Forelimb muscle (tissue), 1 donor: Measurements from ENCODE around the gene U2SURP. TPM values are rescaled to one million over a fixed set of nuclear protein-coding genes. Genes with fewer than 3 reads are reported as not detected.

ENCODE experiments used
- DNase-seq: peaks from one replicate; pipeline ENCODE4 v3.0.0-alpha.2; 2013; ENCODE audit warnings: low read depth
- polyA plus RNA-seq: library from polyadenylated mRNA; unstranded; fragments of 120-200 nt; gene quantifications from one replicate; pipeline ENCODE4 v1.2.1, GENCODE V29; 2013; ENCODE audit not compliant: insufficient read length

The U2SURP gene
- polyA plus RNA-seq, 1 donor, result 84.8 TPM

DNA sequence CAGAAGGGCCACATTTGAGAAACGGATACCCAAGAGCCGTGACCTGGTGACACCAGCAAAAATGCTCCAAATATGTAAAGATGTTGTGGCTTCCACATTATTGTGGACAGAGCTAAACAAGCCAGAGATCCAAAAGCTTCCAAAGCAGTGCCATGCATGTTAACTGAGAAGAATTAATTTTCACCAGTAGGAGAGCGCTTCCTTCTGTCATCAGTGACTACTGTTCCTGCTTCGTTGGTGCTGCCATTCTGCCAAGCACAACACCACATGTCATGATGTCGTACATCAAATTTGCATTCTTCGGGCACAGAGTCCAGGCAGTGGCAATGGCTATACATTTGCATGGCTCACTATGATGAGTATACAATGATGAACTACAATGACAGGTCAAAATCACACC is 99.1 kb downstream of the U2SURP start:
- no peak for DNase-seq

DNA sequence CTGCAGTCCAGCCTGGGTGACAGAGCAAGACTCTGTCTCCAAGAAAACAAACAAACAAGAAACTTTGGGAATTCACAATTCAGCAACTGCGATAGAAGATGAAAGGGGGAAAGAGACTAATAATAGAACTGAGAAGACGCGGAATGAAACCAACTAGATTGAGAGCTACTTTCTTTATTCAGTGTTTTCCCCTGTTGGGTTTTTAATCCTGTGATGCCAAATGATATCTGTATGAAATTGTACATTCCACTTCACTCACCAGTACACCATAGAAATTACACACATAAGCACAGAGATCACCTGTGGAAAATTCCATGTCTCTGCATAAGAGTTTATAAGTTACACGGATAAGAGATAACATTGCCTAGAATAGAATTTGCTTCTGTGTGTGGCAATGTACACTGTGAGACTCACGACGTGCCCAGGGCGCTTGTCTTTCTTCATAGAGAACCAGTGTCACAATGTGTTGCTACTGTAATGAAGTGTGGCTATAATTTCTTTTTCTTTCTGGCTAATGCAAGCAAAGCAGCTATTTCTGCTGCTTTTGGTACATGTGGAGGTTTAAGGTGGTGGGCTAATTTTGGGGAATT is 100.5 kb downstream of the U2SURP start:
- no peak for DNase-seq

DNA sequence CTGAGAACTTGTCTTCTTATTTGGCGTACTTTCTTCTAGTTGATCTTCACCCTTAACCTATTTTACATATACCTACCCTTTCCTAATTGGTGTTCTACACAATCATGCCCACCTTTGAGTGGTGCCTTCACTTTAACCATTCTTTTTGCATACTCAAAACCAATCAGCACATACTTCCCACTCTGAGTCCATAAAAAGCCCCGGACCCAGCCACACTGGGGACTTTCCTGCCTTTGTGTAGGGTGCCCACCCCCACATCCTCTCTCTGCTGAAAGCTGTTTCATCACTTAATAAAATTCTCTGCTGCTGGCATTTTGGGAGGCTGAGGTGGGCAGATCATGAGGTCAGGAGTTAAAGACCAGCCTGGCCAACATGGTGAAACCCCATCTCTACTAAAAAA is 102.3 kb downstream of the U2SURP start:
- no peak for DNase-seq

DNA sequence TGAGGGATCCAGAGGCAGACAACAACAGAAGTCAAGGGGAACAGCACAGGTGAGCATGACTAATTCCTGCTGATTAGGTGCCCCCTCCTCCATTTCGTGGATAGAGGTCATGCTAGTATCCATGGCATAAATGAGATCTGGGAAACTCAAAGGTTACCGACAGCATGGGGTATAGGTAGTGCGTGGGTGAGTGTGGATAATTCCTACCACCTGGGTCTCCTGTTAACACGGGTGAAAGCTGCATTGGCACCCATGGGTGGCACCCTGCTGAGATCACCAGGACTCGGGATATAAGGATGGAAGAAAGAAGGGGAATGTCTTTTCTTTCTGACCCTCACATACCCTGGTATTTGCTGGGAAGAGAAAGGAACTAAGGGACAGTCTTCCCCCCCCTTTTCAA is 103.8 kb downstream of the U2SURP start:
- DNase-seq, result no peak

DNA sequence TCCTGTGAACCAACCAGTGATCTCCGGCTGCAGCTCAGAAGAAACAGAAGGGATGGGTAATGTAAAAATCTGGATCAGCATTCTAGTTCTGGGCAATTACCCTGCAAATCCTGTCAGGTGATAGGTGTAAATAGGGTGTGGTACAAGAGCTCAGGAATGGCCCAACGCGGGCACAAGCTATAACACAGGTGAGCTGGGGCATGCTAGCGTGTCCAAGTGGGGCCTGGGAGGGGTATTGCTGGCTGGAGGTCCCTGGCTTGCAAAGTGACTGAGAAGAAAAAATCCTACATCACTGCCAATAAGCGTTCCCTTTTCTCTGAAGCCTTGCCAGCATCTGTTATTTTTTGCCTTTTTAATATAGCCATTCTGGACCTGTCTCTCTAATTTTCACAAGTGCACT is 108.5 kb downstream of the U2SURP start:
- no peak for DNase-seq

Other genes starting within 250 kb of the U2SURP start
- 1.2 TPM for gene PCOLCE2, start 112.5 kb upstream of the U2SURP start, polyA plus RNA-seq
- 0.08 TPM for gene PAQR9, start 37.9 kb upstream of the U2SURP start, polyA plus RNA-seq
- gene CHST2, start 118.2 kb downstream of the U2SURP start, polyA plus RNA-seq, result 4.0 TPM